Uterus (tissue), 2 donors: Measurements from ENCODE around the gene FCRL6.

Experiments
- CTCF ChIP-seq, 4 experiments: fragments of 200-600 bp in 2 of 4; fragments of 450-650 bp in 2 of 4; sonication (generic) in 2 of 4; IDR thresholded peaks; one replicate each; pipeline ENCODE4 v1.5.1; 2016 to 2019; ENCODE audit warnings: antibody characterized with exemption in 4 of 4, mild to moderate bottlenecking in 2 of 4, moderate library complexity in 1 of 4
- POLR2A ChIP-seq, 2 donors: fragments of 450-650 bp; IDR thresholded peaks; one replicate each; pipeline ENCODE4 v1.6.1; 2016; ENCODE audit warnings: antibody characterized with exemption in 2 of 2, mild to moderate bottlenecking in 1 of 2, moderate library complexity in 1 of 2

DNA sequence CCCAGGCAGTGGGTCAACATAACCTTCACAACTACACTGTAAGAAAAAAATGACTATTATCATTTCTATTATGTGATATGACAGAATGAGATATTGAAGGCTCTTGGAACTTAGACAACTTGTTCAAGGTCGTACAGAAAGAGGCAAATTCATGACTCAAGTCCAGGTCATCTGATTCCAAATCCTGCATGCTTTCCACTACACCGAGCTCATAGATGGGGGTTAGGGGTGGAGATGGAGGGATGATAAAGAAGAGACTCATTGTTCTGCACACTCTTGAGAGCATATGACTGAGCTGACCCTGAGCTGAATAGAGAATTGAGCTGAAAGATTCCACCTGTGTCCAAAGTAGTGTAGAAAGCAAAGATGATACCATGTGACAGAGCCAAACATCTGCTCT, 2.8 kb downstream of the FCRL6 start:
- no peak for TF ChIP-seq CTCF (IDR thresholded peaks at IDR 0.05)
- no peak for TF ChIP-seq POLR2A (IDR thresholded peaks at IDR 0.05)
